HG03045 (cell line): Measurements from ENCODE around the gene LYL1.
A peak's percentile ranks its signal among the peaks of the same experiment; 100 is the strongest.

Experiments used
- ATAC-seq: cut with Tn5 transposase; IDR thresholded peaks from one replicate; pipeline ENCODE4 v1.9.1; 2021; ENCODE audit warnings: mild to moderate bottlenecking, moderate library complexity; ENCODE audit not compliant: unreplicated experiment

Gene LYL1

GRCh38 chr19:13110099-13110610, 7.5 kb upstream of the LYL1 start:
- no peak for ATAC-seq

DNA sequence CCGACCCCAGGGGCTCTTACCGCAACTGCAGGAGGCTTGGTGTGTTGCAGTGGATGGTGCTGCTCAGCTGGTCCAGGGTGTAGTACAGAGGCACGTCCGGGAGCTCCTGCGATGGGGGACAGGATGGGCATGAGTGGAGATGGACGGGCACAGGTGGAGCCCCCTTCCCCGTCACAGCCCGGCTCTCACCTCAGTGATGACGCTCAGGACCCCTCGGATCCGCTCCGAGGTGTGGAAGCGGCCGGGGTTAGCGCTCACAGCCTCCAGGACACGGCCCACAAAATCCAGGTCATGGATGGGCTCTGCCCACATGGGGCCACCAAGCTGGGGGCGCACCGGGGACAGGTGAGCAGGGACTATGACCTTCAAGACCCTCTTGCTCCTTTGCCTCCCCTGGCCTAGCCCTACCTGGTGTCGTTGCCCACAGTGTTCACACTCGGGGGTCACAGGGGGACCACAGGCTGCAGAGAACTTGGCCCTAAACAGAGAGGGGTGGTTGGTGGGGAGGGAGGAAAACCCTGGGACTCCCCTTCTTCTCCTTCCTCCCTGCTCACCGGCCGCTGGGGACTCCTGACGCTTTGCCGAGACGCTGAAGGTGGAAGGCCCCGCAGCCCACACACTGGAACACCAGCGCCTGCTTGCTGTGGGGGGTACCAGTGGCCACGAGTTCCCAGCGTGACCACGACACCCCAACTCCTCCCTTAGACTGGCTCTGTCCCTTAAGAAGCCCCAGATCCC, 6.9 kb upstream of the LYL1 start:
- ATAC-seq, result no peak

DNA sequence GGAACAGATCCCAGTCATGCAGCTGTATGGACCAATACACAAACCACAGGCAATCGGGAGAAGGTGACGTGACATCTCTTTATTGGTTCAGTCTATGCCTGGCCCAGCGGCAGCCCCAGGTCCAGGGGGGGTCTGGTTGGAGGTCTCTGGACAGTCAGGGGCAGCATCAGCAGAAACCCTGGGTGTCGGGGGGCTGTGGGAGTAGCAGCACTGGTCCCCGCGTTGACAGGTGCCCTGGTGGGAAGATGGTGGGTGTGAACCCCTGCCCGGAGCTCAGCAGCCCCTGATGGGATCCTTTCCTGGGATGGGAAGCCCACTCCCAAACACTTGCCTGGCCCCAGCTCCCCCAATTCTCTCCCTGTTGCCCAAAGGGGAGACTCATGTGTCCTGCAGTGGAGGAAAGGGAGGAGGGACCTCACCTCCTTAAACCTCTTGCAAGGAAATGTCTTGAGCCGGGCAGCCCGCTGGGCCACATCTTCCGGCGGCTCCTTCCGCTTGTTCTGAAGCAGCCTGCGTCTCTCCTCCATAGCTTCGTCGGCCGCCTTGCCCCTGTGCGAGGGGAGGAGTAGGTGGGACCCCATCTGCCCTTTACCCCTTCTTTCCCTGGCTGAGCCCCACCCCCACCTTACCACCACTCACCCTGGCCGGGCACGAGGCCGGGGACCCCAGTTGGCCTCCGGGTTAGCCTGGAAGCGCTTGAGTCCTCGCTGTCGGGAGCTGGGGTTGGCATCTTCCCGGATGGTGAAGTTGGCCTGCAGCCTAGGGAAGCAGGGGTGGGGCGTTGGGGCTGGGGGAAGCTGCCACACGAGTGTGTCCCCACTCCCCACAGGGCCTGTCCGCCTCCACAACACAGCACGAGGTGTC, 2.4 kb upstream of the LYL1 start:
- no peak for ATAC-seq

- peak; percentile 31 for ATAC-seq
Measured at GRCh38 chr19:13104360-13104847, 1.7 kb upstream of the LYL1 start.

DNA sequence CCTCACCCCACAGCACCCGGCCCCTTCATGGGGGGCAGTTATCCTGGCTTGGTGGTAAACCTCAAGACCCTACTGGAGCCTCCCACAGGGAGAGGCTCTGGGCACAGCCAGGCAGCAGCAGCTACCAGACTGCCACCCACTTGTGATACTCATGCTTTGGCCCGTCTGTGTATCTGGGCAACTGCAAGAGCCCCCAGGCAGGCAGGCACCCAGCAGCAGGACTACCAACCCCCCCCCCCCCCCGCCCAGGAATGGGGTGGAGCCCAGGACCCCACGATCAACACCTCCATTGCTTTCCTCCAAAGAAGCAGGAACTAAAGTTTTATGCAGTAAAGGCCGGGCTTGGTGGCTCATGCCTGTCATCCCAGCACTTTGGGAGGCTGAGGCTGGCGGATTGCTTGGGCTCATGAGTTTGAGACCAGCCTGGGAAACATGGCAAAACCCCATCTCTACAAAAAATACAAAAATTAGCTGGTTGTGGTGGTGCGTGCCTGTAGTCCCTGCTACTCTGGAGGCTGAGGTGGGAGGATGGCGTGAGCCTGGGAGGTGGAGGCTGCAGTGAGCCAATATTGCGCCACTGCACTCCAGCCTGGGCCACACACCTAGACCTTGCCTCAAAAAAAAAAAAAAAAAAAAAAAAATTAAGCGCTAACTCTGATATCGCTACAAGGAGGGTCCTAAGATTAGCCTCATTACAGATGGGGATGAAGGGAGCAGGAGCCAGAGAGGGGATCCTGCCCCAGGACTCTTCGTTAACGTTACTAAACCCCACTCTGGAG, 1.1 kb upstream of the LYL1 start:
- ATAC-seq, result no peak

DNA sequence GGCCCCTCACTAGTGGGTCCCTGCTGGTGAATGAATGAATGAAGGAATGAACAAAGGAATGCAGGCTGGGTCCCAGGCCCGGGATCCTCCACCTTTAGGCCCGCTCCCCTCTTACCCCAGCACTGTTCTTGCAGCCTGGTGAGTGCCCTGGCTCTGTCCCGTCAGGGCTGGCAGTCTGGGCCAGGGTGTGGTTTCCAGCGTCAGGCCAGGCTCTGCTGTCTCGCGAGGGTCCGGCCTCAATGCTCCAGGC, 317 bp downstream of the LYL1 start:
- ATAC-seq, result no peak

DNA sequence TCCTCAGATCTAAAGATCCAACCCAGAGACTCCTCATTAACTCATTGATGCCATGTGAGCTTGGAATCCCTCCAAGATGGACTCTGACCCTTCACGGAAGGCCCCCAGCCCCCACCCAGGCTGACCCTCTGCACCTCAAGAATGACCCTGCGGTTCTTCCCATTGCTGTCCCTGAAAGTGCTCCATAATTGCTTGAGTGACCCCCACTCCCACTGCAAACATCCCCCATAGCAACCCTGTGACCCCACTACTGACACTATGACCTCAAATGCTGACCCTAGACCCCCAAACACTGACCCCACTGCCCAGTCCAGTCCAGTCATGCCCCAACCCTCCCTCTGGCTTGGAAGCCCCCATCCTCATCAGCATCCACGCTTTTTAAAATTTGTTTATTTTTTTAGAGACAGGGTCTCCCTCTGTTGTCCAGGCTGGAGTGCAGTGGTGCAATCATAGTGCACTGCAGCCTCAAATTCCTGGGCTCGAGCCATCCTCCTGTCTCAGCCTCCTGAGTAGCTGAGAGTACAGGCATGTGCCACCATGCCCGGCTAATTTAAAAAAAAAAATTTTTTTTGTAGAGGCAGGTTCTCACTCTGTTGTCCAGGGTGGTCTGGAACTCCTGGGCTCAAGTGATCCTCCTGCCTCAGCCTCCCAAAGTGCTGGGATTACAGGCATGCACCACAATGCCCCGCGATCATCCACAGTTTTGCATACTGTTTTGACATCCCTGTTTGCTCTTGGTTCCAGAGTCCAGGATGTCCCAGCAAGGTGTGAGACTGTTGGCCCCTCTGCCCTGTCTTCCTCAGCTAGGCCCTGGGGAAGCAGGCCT, 855 bp downstream of the LYL1 start:
- ATAC-seq, result no peak

DNA sequence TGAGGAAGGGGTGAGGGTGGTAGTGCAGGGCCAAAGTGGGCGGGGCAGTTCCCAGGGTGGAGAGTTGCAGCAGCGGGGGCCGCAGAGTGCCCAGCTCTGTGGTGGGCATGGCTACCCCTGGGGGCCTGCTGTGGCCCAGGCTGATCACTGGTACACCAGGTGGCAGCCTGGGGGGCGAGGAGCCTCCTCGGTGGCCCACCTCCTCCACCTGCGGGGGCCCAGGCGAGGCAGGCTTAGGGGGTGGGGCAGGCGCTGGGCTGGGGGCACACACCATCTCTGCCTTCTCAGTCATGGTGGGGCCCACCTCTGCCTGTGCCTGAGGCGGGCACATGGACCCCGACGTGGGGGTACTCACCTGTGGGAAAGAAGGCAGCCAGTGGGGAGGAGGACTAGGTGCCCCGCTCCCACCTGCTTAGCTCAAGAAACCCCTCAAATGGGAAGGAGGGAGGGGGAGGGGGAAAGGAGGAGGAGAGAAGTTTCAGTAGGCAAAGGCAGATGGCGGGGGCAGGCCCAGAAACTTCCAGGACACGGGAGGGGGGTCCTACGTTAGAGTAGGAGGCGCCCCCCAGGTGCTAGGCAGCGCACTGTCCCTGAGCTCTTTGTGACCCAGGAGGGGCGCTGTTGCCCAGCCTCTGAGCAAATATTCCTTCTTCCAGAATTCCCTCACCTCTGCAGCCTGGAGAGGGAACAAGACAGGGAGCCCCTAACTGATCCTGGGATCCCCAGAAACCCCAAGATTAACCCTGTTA, 1.6 kb downstream of the LYL1 start:
- ATAC-seq, result no peak

GRCh38 chr19:13100031-13100588, 2.5 kb downstream of the LYL1 start:
- no peak for ATAC-seq

DNA sequence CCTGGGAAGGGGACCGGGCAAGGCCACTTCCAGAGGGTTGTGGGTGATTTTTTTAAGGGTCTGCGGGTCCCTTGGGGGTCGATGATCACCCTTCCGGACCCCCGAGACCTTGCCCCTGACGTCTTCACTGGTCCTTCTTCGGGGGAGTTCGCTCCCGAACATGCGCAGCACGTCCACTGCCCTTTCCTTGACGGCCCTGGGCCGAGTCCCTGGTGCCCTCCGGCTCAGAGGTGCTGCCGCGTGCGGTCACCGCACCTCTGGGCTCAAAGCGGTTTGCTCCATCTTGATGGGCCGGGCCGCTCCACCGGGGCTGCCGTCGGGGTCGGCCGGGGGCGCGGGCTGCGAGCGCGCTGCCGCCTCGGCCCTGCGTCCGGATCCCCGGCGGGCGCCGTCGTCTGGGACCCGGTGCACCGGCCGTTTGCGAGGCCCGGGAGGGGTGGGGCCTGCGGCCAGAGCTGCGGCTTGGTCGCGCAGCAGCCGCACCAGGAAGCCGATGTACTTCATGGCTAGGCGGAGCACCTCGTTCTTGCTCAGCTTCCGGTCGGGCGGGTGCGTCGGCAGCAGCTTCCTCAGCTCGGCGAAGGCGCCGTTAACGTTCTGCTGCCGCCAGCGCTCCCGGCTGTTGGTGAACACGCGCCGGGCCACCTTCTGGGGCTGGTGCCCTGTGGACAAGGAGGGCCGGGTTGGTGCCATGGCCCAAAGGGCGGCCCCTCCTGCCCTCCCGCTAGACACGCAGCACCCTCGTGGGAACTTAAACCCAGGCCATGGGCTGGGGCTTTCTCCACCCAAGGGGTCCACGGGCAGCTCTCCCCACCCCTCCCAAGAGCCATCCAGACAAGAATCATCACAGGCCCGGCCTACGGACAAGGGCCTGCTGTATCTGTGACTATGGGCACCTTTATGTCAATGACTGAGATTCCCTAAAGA, 3.3 kb downstream of the LYL1 start:
- no peak for ATAC-seq

DNA sequence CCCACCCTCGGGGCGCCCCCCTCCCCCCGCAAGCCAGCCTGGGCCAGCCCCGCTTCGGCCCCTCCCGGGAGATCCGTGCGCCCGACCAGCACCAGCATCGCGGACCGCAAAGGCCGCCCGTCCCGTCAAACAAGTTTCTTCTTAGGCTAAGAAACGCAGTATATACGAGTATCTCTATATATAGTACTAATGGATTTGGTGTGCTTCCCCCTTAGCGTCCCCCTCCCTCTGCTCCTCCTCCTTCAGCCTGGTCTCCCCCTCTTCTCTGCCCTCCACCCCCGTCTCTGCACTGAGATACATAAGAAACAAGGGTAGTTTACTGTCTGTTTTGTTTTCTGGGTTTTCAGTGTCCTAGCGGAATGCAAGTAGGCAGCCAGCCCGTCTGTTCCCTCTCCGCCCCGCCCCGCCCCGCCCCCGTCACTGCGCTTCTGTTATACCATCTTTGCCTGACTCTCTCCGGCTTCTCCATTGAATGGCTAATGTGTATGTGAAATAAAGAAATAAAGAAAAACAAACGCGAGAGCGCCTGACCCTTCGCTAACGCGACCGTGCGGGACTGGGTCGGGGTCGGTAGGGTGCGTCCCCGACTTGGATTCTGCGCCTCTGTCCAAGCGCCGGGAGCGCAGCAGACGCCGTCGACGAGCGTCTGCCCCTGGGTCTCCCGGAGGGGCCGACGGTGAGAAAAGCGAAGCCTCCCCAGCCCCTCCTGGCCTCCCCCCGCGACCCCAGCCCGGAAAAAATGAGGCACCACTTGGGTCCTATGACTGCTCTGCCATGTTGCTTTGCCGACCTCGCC, 4.2 kb downstream of the LYL1 start:
- ATAC-seq, result no peak

- no peak for ATAC-seq
Measured at GRCh38 chr19:13097463-13098258, 5.0 kb downstream of the LYL1 start.

- ATAC-seq, result no peak
Measured at GRCh38 chr19:13097033-13097462, 5.6 kb downstream of the LYL1 start.

DNA sequence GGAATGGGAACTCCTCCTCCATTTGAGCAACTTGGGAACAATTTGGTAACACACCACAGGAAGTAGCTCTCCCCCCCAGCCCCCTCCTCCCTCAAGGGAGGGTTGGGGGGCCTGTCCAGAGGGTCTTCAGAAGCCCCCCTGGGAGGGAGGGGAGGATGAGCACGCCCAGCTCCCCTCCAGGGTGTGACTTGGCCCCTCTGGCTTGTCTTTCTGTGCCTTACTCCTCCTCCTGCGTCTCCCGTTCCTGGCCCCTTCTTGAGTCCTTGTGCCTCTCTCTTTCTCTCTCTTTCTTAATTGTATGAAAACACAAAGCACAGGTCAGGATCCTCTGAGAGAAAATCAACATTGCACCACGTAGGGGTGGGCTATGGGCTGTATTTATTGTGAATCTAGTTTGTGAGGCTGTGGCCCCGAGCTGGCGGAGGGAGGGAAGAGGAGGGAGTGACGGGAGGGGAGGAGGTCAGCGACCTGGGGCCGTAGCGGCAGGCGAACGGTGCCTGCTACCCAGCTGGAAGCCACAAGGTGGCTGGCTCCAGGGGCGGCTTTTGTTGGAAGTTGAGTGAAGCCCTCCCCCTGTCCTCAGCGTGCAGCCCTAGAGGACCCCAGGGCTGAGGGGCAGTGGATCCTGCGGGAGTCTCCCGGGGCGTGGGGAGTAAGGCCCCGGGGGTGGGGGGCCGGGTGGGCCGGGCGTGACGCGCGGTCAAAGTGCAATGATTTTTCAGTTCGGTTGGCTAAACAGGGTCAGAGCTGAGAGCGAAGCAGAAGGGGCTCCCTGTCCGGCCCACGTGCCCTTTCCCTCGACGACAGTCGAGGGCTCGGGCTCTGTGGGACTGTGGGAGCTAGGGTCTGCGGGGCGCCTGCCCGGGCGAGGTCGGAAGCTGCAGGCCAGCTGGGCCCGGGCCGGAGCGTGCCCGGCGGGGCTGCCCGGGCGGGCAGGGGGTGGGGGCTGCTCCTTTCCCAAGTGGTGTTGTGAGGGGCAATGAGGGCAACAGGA, 6.4 kb downstream of the LYL1 start:
- ATAC-seq, result no peak

DNA sequence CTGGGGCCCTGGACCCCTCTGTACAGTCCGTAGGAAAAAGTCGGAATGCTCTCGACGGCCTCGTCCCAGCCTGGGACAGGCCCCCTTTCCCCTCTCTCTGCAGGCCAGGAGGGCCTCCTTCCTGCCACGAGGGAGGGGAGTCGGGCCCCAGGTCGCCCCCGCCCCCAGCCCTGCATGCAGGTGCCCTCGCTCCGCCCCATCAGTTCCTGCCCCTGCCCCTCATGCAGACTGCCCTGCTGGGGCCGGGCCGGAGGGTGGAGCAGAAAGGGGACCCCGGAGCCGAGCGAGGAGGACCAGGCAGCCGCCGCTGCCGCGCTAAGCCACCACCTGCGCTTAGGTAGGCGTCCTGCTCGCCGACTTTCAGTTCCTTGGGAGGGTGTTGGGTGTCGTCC, 7.3 kb downstream of the LYL1 start:
- ATAC-seq, result no peak
